HUDEP-2 (cell line): ENCODE results near the gene SREBF2.

Source experiments
- DNase-seq, 76 experiments: peaks; one replicate each; lab custom pipeline; 2025; ENCODE audit not compliant: unreplicated experiment in 76 of 76; lab: John Stamatoyannopoulos, UW

SREBF2 gene

GRCh38 chr22:41917903-41918791 is 85.2 kb downstream of the SREBF2 start:
- peak in 12 of 76 experiments; percentile 17 to 42 (median 24) for DNase-seq

DNA sequence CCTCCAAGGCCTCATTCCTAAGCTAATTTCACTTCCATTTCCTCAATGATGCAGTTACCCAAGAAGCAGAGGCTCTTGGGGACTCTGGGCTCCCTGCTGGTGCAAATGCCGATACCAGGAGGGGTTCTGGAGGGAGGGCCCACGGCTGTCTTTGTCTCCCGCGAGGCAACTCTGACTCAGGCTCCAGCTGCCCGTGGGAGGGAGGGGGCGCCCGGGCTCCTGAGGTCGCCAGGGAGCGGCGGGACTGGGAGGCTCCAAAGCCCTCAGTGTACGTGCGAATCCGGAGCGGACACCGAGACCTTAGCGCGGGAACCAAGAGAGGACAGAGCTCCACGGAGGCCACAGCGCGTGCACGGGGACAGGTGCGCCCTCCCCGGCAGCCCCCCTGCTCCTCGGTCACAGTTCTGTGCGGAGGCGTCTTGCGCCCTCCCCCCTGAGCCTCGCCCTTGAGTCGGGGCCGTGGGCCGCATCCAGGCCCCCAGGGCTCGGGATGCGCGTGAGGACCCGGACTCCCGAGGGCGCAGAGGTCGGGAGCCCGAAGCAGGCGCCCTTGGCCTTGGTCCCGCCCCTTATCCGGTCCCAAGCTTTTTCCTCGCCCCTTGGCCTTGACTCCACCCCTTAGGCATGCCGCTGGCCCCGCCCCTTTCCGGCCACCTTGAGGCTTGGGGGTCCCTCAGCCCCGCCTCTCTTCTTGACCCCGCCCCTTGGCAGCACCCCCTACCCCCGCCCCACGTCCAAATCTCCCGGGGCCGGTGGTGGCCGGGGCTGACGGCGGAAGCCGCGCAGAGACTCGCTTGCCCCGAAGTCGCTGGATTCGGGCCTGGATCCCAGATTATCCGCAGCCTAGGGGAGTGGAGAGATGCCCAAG is 86.7 kb downstream of the SREBF2 start:
- DNase-seq = peak in 28 of 76 experiments; percentile 7 to 54 (median 34)

DNA sequence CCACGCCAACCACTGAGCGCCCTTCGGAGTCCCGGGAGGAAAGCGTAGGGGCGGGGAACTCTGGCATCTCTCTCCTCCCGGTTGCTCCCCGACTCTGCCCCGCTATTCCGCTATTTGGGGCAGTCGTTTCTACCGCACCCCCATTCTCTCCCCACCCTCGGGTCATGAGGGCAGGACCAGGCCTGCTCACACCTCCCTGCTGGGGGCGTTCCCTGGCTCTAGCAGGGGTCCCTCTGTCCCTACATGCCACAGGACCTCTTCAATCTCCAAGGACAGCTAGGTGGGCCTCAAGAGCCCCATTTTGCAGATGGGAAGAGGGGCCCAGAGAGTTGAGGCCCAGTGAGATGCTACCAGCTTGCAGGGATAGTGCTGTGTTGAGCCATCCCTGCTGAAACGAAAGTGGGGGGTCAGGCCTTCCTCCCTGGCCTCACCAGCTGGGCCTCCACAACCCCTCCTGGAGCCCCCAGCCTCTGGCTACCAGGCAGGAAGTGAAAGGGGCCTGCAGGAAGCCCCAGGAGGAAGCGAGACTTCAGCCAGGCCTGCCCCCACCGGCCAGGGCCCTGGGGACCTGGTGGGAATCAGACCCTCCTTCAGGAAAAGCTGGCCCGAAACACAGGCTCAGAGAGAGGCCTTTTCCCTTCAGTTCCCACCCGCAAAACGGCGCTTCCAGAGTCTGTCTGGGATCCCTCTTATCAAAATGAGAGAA is 87.5 kb downstream of the SREBF2 start:
- no peak for DNase-seq

GRCh38 chr22:41922328-41922727 is 89.4 kb downstream of the SREBF2 start:
- DNase-seq = no peak

- DNase-seq = no peak
These were observed 90.2 kb downstream of the SREBF2 start for GRCh38 chr22:41922940-41923594.

- no peak for DNase-seq
These were observed 90.8 kb downstream of the SREBF2 start for GRCh38 chr22:41923595-41924276.

GRCh38 chr22:41925783-41926460 is 93.0 kb downstream of the SREBF2 start:
- DNase-seq = peak in 56 of 76 experiments; percentile 9 to 77 (median 52)

GRCh38 chr22:41927813-41928212 is 94.9 kb downstream of the SREBF2 start:
- no peak for DNase-seq

GRCh38 chr22:41928593-41929417 is 95.9 kb downstream of the SREBF2 start:
- no peak for DNase-seq

GRCh38 chr22:41929418-41929810 is 96.5 kb downstream of the SREBF2 start:
- no peak for DNase-seq

DNA sequence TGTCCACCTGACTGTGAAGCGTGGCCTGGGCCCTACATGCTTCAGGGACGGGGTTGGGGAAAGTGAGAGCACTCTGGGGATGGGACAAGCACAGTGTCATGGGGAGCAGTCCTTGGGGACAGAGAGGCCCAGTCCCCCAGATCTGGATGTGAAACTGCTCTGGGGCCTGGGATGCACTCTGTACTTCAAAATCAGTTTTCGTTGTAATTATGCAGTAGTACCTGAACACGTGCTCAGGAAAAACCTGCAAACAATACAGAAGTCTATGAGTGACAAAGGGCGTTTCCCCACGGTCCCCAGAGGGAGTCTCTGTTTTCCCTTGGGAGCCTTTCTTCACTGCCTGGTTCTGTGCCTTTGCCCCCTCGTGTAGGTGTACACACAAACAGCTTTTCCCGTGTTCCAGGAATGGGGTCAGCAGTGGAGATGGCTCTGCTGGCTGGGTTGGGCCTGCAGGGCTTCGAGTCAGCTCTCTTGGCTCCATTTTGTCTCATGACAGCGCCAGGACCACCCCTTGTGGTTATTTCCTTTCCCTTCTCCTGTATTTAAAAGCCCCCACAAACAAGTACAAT is 98.9 kb downstream of the SREBF2 start:
- no peak for DNase-seq

GRCh38 chr22:41932353-41932752 is 99.4 kb downstream of the SREBF2 start:
- DNase-seq = no peak

GRCh38 chr22:41933411-41934177 is 100.7 kb downstream of the SREBF2 start:
- DNase-seq = no peak

- no peak for DNase-seq
These were observed 101.5 kb downstream of the SREBF2 start for GRCh38 chr22:41934284-41935014.

DNA sequence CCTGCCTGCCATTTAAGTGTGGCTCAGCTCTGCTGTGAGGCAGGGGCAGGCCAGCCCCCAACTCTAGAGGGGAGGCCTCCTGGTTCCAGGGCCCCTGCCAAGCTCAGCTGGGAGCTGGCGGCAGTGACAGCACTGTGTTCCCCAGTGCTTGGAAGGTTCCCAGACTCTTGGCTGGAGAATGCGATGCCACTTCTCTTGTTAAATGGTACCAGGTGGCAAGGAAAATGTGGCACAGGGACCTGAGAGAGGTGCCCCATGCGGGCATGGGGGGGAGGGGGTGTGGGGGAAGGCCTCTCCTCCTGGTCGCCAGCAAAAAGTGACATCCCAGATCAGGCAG is 102.1 kb downstream of the SREBF2 start:
- no peak for DNase-seq

DNA sequence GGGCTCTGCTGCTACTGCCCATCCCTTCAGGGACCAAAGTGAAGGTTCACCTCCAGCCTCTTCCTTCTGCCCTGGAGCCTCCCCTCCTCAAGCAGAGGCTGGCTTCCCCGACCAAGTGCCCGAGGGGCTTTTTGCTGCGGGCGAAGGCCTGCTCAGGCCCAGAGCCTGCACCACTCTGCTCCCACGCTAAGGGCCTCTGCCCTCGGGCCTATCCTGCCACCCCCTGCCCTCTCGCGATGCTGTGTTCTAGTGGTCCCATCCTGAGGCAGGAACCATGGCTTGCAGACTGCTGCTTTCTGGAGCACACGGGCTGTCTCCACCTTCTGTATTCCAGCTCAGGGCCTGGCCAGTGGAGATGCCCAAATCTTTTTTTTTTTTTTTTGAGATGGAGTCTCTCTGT is 102.6 kb downstream of the SREBF2 start:
- DNase-seq = no peak

- DNase-seq = no peak
These were observed 103.9 kb downstream of the SREBF2 start for GRCh38 chr22:41936894-41937169.
